GM12878 (cell line): ENCODE measurements around the gene CAPN15. TPM values are rescaled to one million over a fixed set of nuclear protein-coding genes. Genes with fewer than 3 reads are reported as not detected.
A peak's percentile ranks its signal among the peaks of the same experiment; 100 is the strongest.

Source experiments
- ATAC-seq: fragments of 200-7000 bp; cut with Tn5 transposase; 3 replicates; pipeline ENCODE4 v1.9.1; 2020; ENCODE audit warnings: mild to moderate bottlenecking, moderate library complexity
- BruUV-seq: library from RNA; stranded (reverse); fragments of 400-500 nt; replicated peaks from 2 replicates; lab custom pipeline; 2021; lab: Mats Ljungman, UMichigan
- CTCF ChIA-PET: fragments of 300-600 bp; sonication (Branson Sonifier 250); formaldehyde crosslinking; extraction: SDS; loops from one replicate; lab custom pipeline; 2021; ENCODE audit warnings: inconsistent platforms; lab: Yijun Ruan, JAX
- POLR2A ChIA-PET: fragments of 350-600 bp; formaldehyde crosslinking; extraction: SDS; loops from one replicate; lab custom pipeline; 2021; ENCODE audit warnings: inconsistent platforms; lab: Charles Lee
- RAD21 ChIA-PET: fragments of 300-600 bp; sonication (Branson Sonifier 250); formaldehyde crosslinking; loops from one replicate; lab custom pipeline; 2023; ENCODE audit warnings: antibody characterized with exemption; ENCODE audit not compliant: unreplicated experiment; lab: Charles Lee
- SMC1A ChIA-PET: fragments of 300-600 bp; sonication (Branson Sonifier 250); formaldehyde crosslinking; loops from one replicate; lab custom pipeline; 2023; ENCODE audit not compliant: unreplicated experiment, uncharacterized antibody; lab: Charles Lee
- DNase-seq: peaks from one replicate; pipeline ENCODE4 v3.0.0-alpha.2; 2011; ENCODE audit warnings: low read depth, low spot score
- FAIRE-seq: peaks from 3 replicates; lab custom pipeline; 2011; peaks lifted over from hg19 to GRCh38; lab: Jason Lieb, UNC
- H2AFZ ChIP-seq: 2 replicates; pipeline ENCODE4 v1.6.0; 2011; ENCODE audit warnings: low read depth, low read length, control low read depth; ENCODE audit not compliant: control insufficient read depth
- H3K27ac ChIP-seq: 2 replicates; pipeline ENCODE4 v1.5.1; 2011; ENCODE audit warnings: control low read depth; ENCODE audit not compliant: control insufficient read depth, insufficient read depth
- H3K27me3 ChIP-seq, 2 experiments: replicated peaks in 1 of 2; 2 replicates each; pipeline versions ENCODE4 v1.6.0 to v1.6.1; 2011; ENCODE audit warnings: low read length in 1 of 2; ENCODE audit not compliant: control insufficient read depth in 2 of 2, insufficient read depth in 2 of 2
- H3K36me3 ChIP-seq, 2 experiments: 2 replicates each; pipeline ENCODE4 v1.5.1; 2011; ENCODE audit warnings: low read length in 1 of 2; ENCODE audit not compliant: control insufficient read depth in 2 of 2, insufficient read depth in 2 of 2
- H3K4me1 ChIP-seq: 2 replicates; pipeline ENCODE4 v1.6.1; 2011; ENCODE audit warnings: mild to moderate bottlenecking, low read length, moderate library complexity, mixed read lengths; ENCODE audit not compliant: control insufficient read depth, insufficient read depth
- H3K4me2 ChIP-seq: 2 replicates; pipeline ENCODE4 v1.6.0; 2011; ENCODE audit warnings: control low read depth; ENCODE audit not compliant: control insufficient read depth, insufficient read depth
- H3K4me3 ChIP-seq: fragments of 200-600 bp; sonication (generic); 2 replicates; pipeline ENCODE4 v1.5.1; 2016
- H3K79me2 ChIP-seq: 2 replicates; pipeline ENCODE4 v1.6.0; 2011; ENCODE audit warnings: low read length; ENCODE audit not compliant: control insufficient read depth, insufficient read depth
- H3K9ac ChIP-seq: 2 replicates; pipeline ENCODE4 v1.8.0; 2011; ENCODE audit warnings: low read length, control low read depth, mixed read lengths; ENCODE audit not compliant: control insufficient read depth, insufficient read depth
- H3K9me3 ChIP-seq: replicated peaks from 3 replicates; pipeline ENCODE4 v1.5.1; 2011; ENCODE audit warnings: mild to moderate bottlenecking, low read length; ENCODE audit not compliant: control insufficient read depth, insufficient read depth
- H4K20me1 ChIP-seq: 2 replicates; pipeline ENCODE4 v1.6.0; 2011; ENCODE audit not compliant: control insufficient read depth, insufficient read depth
- CBFB ChIP-seq: IDR thresholded peaks from 2 replicates; pipeline ENCODE4 v1.6.1; 2016; ENCODE audit warnings: antibody characterized with exemption, low read depth
- CREM ChIP-seq: IDR thresholded peaks from 2 replicates; pipeline ENCODE4 v1.6.1; 2014; ENCODE audit warnings: antibody characterized with exemption, low read depth
- EZH2 ChIP-seq: IDR thresholded peaks from 2 replicates; pipeline ENCODE4 v1.6.1; 2012; ENCODE audit warnings: low read depth, mild to moderate bottlenecking, control low read depth, inconsistent platforms, low read length, borderline replicate concordance; ENCODE audit not compliant: control insufficient read depth
- HDAC2 ChIP-seq: fragments of 200-600 bp; sonication (generic); IDR thresholded peaks from 2 replicates; pipeline ENCODE4 v1.6.1; 2017
- MEF2A ChIP-seq: IDR thresholded peaks from 2 replicates; pipeline ENCODE4 v1.6.1; 2011; ENCODE audit warnings: low read depth, mild to moderate bottlenecking, low read length, moderate library complexity; ENCODE audit not compliant: insufficient read depth
- NFXL1 ChIP-seq: fragments of 450-650 bp; IDR thresholded peaks from 2 replicates; pipeline ENCODE4 v1.6.1; 2017; ENCODE audit warnings: antibody characterized with exemption, mild to moderate bottlenecking, borderline replicate concordance
- PAX8 ChIP-seq: fragments of 450-650 bp; IDR thresholded peaks from 2 replicates; pipeline ENCODE4 v1.6.1; 2017; ENCODE audit warnings: mild to moderate bottlenecking, moderate library complexity
- POLR2A ChIP-seq: IDR thresholded peaks from 2 replicates; pipeline ENCODE4 v1.6.1; 2011; ENCODE audit warnings: low read depth, mild to moderate bottlenecking, low read length
- RUNX3 ChIP-seq: IDR thresholded peaks from 2 replicates; pipeline ENCODE4 v1.6.1; 2012; ENCODE audit warnings: low read length, inconsistent platforms
- SIX5 ChIP-seq: IDR thresholded peaks from 2 replicates; pipeline ENCODE4 v1.6.1; 2011; ENCODE audit warnings: mild to moderate bottlenecking, low read depth, low read length, moderate library complexity; ENCODE audit not compliant: severe bottlenecking
- STAT3 ChIP-seq: IDR thresholded peaks from 2 replicates; pipeline ENCODE4 v1.6.1; 2011; ENCODE audit warnings: low read depth, low read length, improper control_type of control experiment
- TCF7 ChIP-seq: IDR thresholded peaks from 2 replicates; pipeline ENCODE4 v1.6.1; 2014; ENCODE audit warnings: antibody characterized with exemption, borderline replicate concordance
- ZZZ3 ChIP-seq: IDR thresholded peaks from 2 replicates; pipeline ENCODE4 v1.6.1; 2011; ENCODE audit warnings: low read depth; ENCODE audit not compliant: control insufficient read depth, insufficient read length
- WGBS: methylation state at CpG from one replicate; pipeline ENCODE4 v1.1.6; 2016; ENCODE audit warnings: low lambda C conversion rate; ENCODE audit not compliant: insufficient replicate concordance, insufficient coverage; ENCODE audit errors: missing lambda C conversion rate; 5-methylcytosine and 5-hydroxymethylcytosine counted together
- in situ Hi-C: fragments of 300-500 bp; cut with MboI; formaldehyde crosslinking; loops from 9 replicates; pipeline ENCODE4 v1.14.3; 2018; ENCODE audit warnings: mixed read lengths
- intact Hi-C: fragments of 100-400 bp; cut with micrococcal nuclease; formaldehyde crosslinking; loops from one replicate; pipeline ENCODE4 v1.14.2; 2022; ENCODE audit not compliant: unreplicated experiment
- polyA plus RNA-seq, 11 experiments: library from polyadenylated mRNA; depleted of rRNA in 4 of 11; unstranded in 6 of 11; stranded (reverse) in 5 of 11; fragments of >200 nt; fragmentation: Nextera tagmentation in 4 of 11; fragmentation: Illumina TruSeq in 1 of 11; extraction: Ambion mirVana in 4 of 11; extraction: Trizol in 1 of 11; gene quantifications; 1 replicate in 1 of 11; 2 replicates in 10 of 11; pipeline versions ENCODE4 v1.2.1 to v1.2.3, GENCODE V29; 2011 to 2016; ENCODE audit warnings: inconsistent platforms in 2 of 11, missing spikeins in 2 of 11, low read depth in 1 of 11
- total RNA-seq, 4 experiments: library from RNA; depleted of rRNA in 3 of 4; stranded (reverse); fragments of >200 nt in 3 of 4; fragmentation: Illumina TruSeq in 1 of 4; extraction: Trizol in 1 of 4; gene quantifications; 2 replicates each; pipeline versions ENCODE4 v1.2.1 to v1.2.3, GENCODE V29; 2013 to 2021
- TF ChIP-seq, protein P1 (sequence below): IDR thresholded peaks from 2 replicates; pipeline ENCODE4 v1.6.1; 2011; ENCODE audit warnings: low read depth, mild to moderate bottlenecking, low read length, moderate library complexity, borderline replicate concordance; ENCODE audit errors: extremely low read depth
- TF ChIP-seq, protein P2 (sequence below): fragments of 450-650 bp; IDR thresholded peaks from 2 replicates; pipeline ENCODE4 v1.6.1; 2017; ENCODE audit warnings: mild to moderate bottlenecking, moderate library complexity

Gene CAPN15
- total and polyA plus RNA-seq, 10 of the 15 experiments (the other 5 are each of a cell fraction or from before 2014, with no cell fraction given), result 0.40 to 78.5 (median 8.3) TPM

DNA sequence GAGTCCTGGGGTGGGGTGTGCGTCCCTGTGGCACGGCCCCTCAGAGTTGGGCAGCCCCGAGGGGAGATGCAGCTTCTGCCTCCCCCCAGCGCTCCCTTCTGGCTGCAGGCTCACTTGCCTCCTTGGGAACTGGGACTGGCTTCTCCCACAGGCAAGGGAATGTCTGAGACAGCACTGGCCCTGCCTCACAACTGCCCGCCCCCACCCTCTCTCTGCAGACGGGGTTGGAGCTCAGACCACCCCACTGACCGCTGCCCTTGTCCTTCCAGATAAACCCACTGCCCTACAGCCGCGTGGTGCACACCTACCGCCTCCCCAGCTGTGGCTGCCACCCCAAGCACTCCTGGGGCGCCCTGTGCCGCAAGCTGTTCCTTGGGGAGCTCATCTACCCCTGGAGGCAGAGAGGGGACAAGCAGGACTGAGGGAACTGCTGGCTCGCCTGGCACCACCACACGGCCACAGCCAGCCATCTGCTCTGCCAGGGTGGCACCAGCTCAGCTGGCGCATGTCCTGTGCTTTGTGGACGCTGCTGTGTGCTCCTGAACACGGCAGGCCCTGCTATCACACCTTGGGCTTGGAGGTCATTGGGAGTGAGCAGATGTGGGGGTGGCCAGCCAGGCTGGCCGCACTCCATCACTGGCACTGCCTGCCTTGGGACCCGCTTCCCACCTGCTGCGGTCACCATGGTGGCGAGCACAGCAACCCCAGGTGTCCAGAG, 55.3 kb downstream of the CAPN15 start:
- RAD21 ChIA-PET, result no interaction called here
- intact Hi-C loops (no loop called here), in situ Hi-C loops (no loop called here)
- Histone ChIP-seq H4K20me1 (no peaks in the 10 kb centered on the region), H3K79me2 (peaks cover 6% of the 10 kb centered on the region), H3K9ac (no peak overlapping the region), H3K9me3 (no peaks in the 10 kb centered on the region), H3K4me1 (peaks cover 3% of the 10 kb centered on the region), H3K27me3 (no peaks in the 10 kb centered on the region), H3K36me3 (no peaks in the 10 kb centered on the region), H3K4me3 (no peak overlapping the region), H2AFZ (no peak overlapping the region), H3K4me2 (no peak overlapping the region), H3K27ac (no peak overlapping the region)
- FAIRE-seq (no peak), DNase-seq (no peak), ATAC-seq (no peak)
- SMC1A ChIA-PET, result no interaction called here
- POLR2A ChIA-PET, result no interaction called here
- CTCF ChIA-PET, result no interaction called here
- BruUV-seq, result no TSS peak
- TF ChIP-seq, protein P1, sequence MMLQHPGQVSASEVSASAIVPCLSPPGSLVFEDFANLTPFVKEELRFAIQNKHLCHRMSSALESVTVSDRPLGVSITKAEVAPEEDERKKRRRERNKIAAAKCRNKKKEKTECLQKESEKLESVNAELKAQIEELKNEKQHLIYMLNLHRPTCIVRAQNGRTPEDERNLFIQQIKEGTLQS, result no peak
- TF ChIP-seq POLR2A, result peak; percentile 31; the same call in 1 of the 2 replicates
- 84% methylated on average over 20 of the region's 21 CpGs for WGBS

DNA sequence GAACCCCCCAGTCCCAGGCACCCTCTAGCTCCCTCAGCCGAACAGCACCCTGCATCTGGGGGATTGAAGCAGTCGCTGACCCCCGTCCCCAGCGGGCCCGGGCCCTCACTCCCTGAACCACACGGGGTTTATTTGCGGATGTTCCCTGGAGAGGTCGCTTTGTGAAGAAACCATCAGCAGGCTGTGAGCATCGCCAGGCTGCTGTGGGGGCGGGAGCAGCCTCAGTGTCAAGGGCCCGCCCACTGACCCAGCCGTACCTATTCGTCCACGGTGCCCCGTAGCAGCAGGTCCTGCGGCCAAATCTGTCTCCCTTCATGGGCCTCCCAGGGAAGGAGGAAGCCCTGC, 55.9 kb downstream of the CAPN15 start:
- intact Hi-C loops, result no loop called here
- Histone ChIP-seq H3K27ac (no peak overlapping the region), H4K20me1 (no peaks in the 10 kb centered on the region), H3K79me2 (peaks cover 13% of the 10 kb centered on the region), H3K36me3 (no peaks in the 10 kb centered on the region), H3K27me3 (no peaks in the 10 kb centered on the region), H3K4me3 (no peak overlapping the region), H3K9me3 (no peaks in the 10 kb centered on the region), H3K4me1 (peaks cover 6% of the 10 kb centered on the region), H3K4me2 (no peak overlapping the region), H2AFZ (no peak overlapping the region), H3K9ac (no peak overlapping the region)
- ChIA-PET POLR2A (no interaction called here), CTCF (no interaction called here), RAD21 (no interaction called here), SMC1A (no interaction called here)
- FAIRE-seq (no peak), DNase-seq (no peak), ATAC-seq (no peak)
- TSS peak; percentile 40 for BruUV-seq
- in situ Hi-C loops, result no loop called here
- WGBS, result 75% methylated on average over 16 of the region's 16 CpGs
- no peak for TF ChIP-seq CBFB
- no peak for TF ChIP-seq PAX8
- TF ChIP-seq ZZZ3, result no peak
- no peak for TF ChIP-seq EZH2
- no peak for TF ChIP-seq HDAC2
- no peak for TF ChIP-seq TCF7
- no peak for TF ChIP-seq STAT3
- no peak for TF ChIP-seq RUNX3
- no peak for TF ChIP-seq SIX5
- no peak for TF ChIP-seq MEF2A
- TF ChIP-seq, protein P2, sequence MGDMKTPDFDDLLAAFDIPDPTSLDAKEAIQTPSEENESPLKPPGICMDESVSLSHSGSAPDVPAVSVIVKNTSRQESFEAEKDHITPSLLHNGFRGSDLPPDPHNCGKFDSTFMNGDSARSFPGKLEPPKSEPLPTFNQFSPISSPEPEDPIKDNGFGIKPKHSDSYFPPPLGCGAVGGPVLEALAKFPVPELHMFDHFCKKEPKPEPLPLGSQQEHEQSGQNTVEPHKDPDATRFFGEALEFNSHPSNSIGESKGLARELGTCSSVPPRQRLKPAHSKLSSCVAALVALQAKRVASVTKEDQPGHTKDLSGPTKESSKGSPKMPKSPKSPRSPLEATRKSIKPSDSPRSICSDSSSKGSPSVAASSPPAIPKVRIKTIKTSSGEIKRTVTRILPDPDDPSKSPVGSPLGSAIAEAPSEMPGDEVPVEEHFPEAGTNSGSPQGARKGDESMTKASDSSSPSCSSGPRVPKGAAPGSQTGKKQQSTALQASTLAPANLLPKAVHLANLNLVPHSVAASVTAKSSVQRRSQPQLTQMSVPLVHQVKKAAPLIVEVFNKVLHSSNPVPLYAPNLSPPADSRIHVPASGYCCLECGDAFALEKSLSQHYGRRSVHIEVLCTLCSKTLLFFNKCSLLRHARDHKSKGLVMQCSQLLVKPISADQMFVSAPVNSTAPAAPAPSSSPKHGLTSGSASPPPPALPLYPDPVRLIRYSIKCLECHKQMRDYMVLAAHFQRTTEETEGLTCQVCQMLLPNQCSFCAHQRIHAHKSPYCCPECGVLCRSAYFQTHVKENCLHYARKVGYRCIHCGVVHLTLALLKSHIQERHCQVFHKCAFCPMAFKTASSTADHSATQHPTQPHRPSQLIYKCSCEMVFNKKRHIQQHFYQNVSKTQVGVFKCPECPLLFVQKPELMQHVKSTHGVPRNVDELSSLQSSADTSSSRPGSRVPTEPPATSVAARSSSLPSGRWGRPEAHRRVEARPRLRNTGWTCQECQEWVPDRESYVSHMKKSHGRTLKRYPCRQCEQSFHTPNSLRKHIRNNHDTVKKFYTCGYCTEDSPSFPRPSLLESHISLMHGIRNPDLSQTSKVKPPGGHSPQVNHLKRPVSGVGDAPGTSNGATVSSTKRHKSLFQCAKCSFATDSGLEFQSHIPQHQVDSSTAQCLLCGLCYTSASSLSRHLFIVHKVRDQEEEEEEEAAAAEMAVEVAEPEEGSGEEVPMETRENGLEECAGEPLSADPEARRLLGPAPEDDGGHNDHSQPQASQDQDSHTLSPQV, result no peak
- no peak for TF ChIP-seq CREM
- TF ChIP-seq NFXL1, result no peak
